ENCODE results near the gene COL17A1. TPM values are rescaled to one million over a fixed set of nuclear protein-coding genes. Genes with fewer than 3 reads are reported as not detected.

COL17A1 gene
- total and polyA plus RNA-seq, 2 experiments from 2014 or later = 1.1 to 1.3 TPM

- TF ChIP-seq REST (IDR thresholded peaks at IDR 0.05; ENCODE audit: unreplicated experiment) = no peak
- TF ChIP-seq EZH2phosphoT487 (IDR thresholded peaks at IDR 0.05; ENCODE audit: unreplicated experiment) = no peak
- TF ChIP-seq CREB1 (CRISPR knock-in tag; IDR thresholded peaks at IDR 0.05; ENCODE audit: low read depth) = no peak
- no peak for TF ChIP-seq ETS1 (IDR thresholded peaks at IDR 0.05)
- TF ChIP-seq CTCF (conservative IDR thresholded peaks at IDR 0.05; ENCODE audit: low read depth in 2 of 2) = no peak
- no peak for TF ChIP-seq NANOG (IDR thresholded peaks at IDR 0.05; ENCODE audit: borderline replicate concordance)
These were observed 8.4 kb downstream of the COL17A1 start (continued) for GRCh38 chr10:104077247-104077646.

GRCh38 chr10:104076743-104077160 is 8.9 kb downstream of the COL17A1 start:
- no peak overlapping the region for H2AFZ ChIP-seq
- H3K27ac Mint-ChIP-seq = no peak overlapping the region
- H3K4me3 Mint-ChIP-seq = no peak overlapping the region
- no peak overlapping the region for H3K4me3 ChIP-seq
- TF ChIP-seq CREB1 (CRISPR knock-in tag; IDR thresholded peaks at IDR 0.05; ENCODE audit: low read depth) (no peak), CTCF (conservative IDR thresholded peaks at IDR 0.05; ENCODE audit: low read depth in 2 of 2) (no peak), STAT1 (IDR thresholded peaks at IDR 0.05; ENCODE audit: unreplicated experiment) (no peak), ZNF114 (CRISPR knock-in tag; IDR thresholded peaks at IDR 0.05) (no peak), EZH2phosphoT487 (IDR thresholded peaks at IDR 0.05; ENCODE audit: unreplicated experiment) (no peak), POLR2AphosphoS5 (IDR thresholded peaks at IDR 0.05; ENCODE audit: low read depth) (no peak), ZNF331 (CRISPR knock-in tag; IDR thresholded peaks at IDR 0.05; ENCODE audit: low read depth) (no peak), REST (IDR thresholded peaks at IDR 0.05; ENCODE audit: unreplicated experiment) (no peak)
- H3K36me3 Mint-ChIP-seq (ENCODE audit: low read depth) = no peaks in the 10 kb centered on the region
- 0 out of 2 replicates have a peak overlapping the region, but pooled peaks have one; percentile 2 for H3K4me2 ChIP-seq
- peaks cover 16% of the 10 kb centered on the region for H3K4me1 ChIP-seq (ENCODE audit: insufficient read depth)
- H3F3A ChIP-seq (replicated peaks; ENCODE audit: low read depth) = no peaks in the 10 kb centered on the region
- ATAC-seq (peak; percentile 88), DNase-seq (ENCODE audit: low spot score) (peak; percentile 76)
- H3K4me1 Mint-ChIP-seq = peaks cover 9% of the 10 kb centered on the region
- H3K27me3 Mint-ChIP-seq (ENCODE audit: insufficient read depth, low read depth, poor library complexity) = peaks cover 3% of the 10 kb centered on the region
- H3K36me3 ChIP-seq (ENCODE audit: insufficient read depth) = no peaks in the 10 kb centered on the region; the same call in 1 of the 2 replicates
- no peaks in the 10 kb centered on the region for H4K20me1 ChIP-seq (replicated peaks; ENCODE audit: insufficient read depth)
- H3K9me3 Mint-ChIP-seq = no peaks in the 10 kb centered on the region
- peak overlapping the region; percentile 3; the same call in 1 of the 2 replicates for H3K27ac ChIP-seq (ENCODE audit: low read depth)
- H3K79me2 ChIP-seq (replicated peaks; ENCODE audit: insufficient read depth) = no peaks in the 10 kb centered on the region
- no peaks in the 10 kb centered on the region for H3K27me3 ChIP-seq (ENCODE audit: insufficient read depth)
- peaks cover 14% of the 10 kb centered on the region for H3K9me2 ChIP-seq (ENCODE audit: insufficient read depth)
